GM12878 (cell line): ENCODE measurements around the gene NSDHL.

Experiments
- CHD4 ChIP-seq: fragments of 200-600 bp; sonication (generic); IDR thresholded peaks from 2 replicates; pipeline ENCODE4 v1.6.1; 2016; ENCODE audit warnings: mild to moderate bottlenecking
- EP300 ChIP-seq, 2 experiments: fragments of 150-350 bp in 1 of 2; IDR thresholded peaks; 2 replicates each; pipeline ENCODE4 v1.6.1; 2011 to 2012; ENCODE audit warnings: low read depth in 2 of 2, low read length in 2 of 2, borderline replicate concordance in 1 of 2, improper control_type of control experiment in 1 of 2, inconsistent platforms in 1 of 2; ENCODE audit not compliant: control insufficient read depth in 1 of 2
- MXI1 ChIP-seq: fragments of 150-350 bp; IDR thresholded peaks from 2 replicates; pipeline ENCODE4 v1.6.1; 2011; ENCODE audit warnings: low read depth, mild to moderate bottlenecking, inconsistent platforms, low read length, improper control_type of control experiment
- PML ChIP-seq: IDR thresholded peaks from 2 replicates; pipeline ENCODE4 v1.6.1; 2012; ENCODE audit warnings: low read length, inconsistent platforms
- RAD21 ChIP-seq: IDR thresholded peaks from 2 replicates; pipeline ENCODE4 v1.6.1; 2011; ENCODE audit warnings: mild to moderate bottlenecking, low read depth, low read length, moderate library complexity; ENCODE audit not compliant: insufficient read depth
- SMC3 ChIP-seq: IDR thresholded peaks from 2 replicates; pipeline ENCODE4 v1.6.1; 2011; ENCODE audit warnings: low read length, improper control_type of control experiment, borderline replicate concordance
- SP1 ChIP-seq: IDR thresholded peaks from one replicate; pipeline ENCODE4 v1.6.1; 2011; ENCODE audit warnings: low read depth, low read length
- TAF1 ChIP-seq: IDR thresholded peaks from 2 replicates; pipeline ENCODE4 v1.6.1; 2011; ENCODE audit warnings: mild to moderate bottlenecking, low read depth, low read length, borderline replicate concordance
- TF ChIP-seq, protein P1 (sequence below), 3 experiments: IDR thresholded peaks in 2 of 3; conservative IDR thresholded peaks in 1 of 3; 2 replicates each; pipeline ENCODE4 v1.5.1; 2011; ENCODE audit warnings: low read depth in 3 of 3, low read length in 3 of 3, mild to moderate bottlenecking in 3 of 3, control low read depth in 2 of 3, moderate library complexity in 2 of 3, inconsistent platforms in 1 of 3, mixed read lengths in 1 of 3; ENCODE audit not compliant: control insufficient read depth in 2 of 3, insufficient read depth in 1 of 3; ENCODE audit errors: extremely low read depth in 1 of 3
- TF ChIP-seq, protein P2 (sequence below): fragments of 450-650 bp; conservative IDR thresholded peaks from 2 replicates; pipeline ENCODE4 v1.6.1; 2017; ENCODE audit warnings: mild to moderate bottlenecking, moderate library complexity
- TF ChIP-seq, protein P3 (sequence below): fragments of 450-650 bp; IDR thresholded peaks from 2 replicates; pipeline ENCODE4 v1.6.1; 2017; ENCODE audit warnings: mild to moderate bottlenecking, moderate library complexity
- TF ChIP-seq, protein P4 (sequence below): fragments of 450-650 bp; formaldehyde crosslinking; IDR thresholded peaks from 2 replicates; pipeline ENCODE4 v1.4.0; 2022; ENCODE audit warnings: mild to moderate bottlenecking, moderate library complexity
- TF ChIP-seq, protein P5 (sequence below): IDR thresholded peaks from 2 replicates; pipeline ENCODE4 v1.6.1; 2012; ENCODE audit warnings: low read length, inconsistent platforms

DNA sequence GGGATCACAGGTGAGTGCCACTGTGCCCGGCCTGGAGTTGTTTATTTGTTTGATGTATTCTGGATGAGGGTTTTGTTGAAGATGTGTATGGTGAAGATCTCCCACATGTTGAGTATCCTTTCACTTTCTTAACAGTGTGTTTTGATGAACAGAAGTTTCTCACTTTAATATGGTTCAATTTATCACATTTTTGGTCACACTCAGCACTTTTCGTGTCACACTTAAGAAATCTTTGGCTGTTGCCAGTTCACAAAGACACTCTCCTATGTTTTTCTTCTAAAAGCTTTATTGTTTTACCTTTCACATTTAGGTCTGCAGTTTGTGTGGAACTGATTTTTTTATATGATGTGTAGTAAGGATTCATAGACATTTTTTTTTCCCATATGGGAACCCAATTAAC lies 50.4 kb downstream of the NSDHL start:
- no peak for TF ChIP-seq SP1
- no peak for TF ChIP-seq CHD4
- no peak for TF ChIP-seq PML
- TF ChIP-seq, protein P1, sequence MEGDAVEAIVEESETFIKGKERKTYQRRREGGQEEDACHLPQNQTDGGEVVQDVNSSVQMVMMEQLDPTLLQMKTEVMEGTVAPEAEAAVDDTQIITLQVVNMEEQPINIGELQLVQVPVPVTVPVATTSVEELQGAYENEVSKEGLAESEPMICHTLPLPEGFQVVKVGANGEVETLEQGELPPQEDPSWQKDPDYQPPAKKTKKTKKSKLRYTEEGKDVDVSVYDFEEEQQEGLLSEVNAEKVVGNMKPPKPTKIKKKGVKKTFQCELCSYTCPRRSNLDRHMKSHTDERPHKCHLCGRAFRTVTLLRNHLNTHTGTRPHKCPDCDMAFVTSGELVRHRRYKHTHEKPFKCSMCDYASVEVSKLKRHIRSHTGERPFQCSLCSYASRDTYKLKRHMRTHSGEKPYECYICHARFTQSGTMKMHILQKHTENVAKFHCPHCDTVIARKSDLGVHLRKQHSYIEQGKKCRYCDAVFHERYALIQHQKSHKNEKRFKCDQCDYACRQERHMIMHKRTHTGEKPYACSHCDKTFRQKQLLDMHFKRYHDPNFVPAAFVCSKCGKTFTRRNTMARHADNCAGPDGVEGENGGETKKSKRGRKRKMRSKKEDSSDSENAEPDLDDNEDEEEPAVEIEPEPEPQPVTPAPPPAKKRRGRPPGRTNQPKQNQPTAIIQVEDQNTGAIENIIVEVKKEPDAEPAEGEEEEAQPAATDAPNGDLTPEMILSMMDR (IDR thresholded peaks at IDR 0.05 in 2 of 3, conservative IDR thresholded peaks at IDR 0.05 in 1 of 3; ENCODE audit: control insufficient read depth in 2 of 3, extremely low read depth in 1 of 3, insufficient read depth in 1 of 3, low read depth in 3 of 3, low read length in 3 of 3): no peak
- TF ChIP-seq, protein P2, sequence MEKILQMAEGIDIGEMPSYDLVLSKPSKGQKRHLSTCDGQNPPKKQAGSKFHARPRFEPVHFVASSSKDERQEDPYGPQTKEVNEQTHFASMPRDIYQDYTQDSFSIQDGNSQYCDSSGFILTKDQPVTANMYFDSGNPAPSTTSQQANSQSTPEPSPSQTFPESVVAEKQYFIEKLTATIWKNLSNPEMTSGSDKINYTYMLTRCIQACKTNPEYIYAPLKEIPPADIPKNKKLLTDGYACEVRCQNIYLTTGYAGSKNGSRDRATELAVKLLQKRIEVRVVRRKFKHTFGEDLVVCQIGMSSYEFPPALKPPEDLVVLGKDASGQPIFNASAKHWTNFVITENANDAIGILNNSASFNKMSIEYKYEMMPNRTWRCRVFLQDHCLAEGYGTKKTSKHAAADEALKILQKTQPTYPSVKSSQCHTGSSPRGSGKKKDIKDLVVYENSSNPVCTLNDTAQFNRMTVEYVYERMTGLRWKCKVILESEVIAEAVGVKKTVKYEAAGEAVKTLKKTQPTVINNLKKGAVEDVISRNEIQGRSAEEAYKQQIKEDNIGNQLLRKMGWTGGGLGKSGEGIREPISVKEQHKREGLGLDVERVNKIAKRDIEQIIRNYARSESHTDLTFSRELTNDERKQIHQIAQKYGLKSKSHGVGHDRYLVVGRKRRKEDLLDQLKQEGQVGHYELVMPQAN: no peak
- TF ChIP-seq SMC3: no peak
- no peak for TF ChIP-seq EP300 (IDR thresholded peaks at IDR 0.05; ENCODE audit: borderline replicate concordance in 1 of 2, control insufficient read depth in 1 of 2, low read depth in 2 of 2, low read length in 2 of 2)
- TF ChIP-seq, protein P3, sequence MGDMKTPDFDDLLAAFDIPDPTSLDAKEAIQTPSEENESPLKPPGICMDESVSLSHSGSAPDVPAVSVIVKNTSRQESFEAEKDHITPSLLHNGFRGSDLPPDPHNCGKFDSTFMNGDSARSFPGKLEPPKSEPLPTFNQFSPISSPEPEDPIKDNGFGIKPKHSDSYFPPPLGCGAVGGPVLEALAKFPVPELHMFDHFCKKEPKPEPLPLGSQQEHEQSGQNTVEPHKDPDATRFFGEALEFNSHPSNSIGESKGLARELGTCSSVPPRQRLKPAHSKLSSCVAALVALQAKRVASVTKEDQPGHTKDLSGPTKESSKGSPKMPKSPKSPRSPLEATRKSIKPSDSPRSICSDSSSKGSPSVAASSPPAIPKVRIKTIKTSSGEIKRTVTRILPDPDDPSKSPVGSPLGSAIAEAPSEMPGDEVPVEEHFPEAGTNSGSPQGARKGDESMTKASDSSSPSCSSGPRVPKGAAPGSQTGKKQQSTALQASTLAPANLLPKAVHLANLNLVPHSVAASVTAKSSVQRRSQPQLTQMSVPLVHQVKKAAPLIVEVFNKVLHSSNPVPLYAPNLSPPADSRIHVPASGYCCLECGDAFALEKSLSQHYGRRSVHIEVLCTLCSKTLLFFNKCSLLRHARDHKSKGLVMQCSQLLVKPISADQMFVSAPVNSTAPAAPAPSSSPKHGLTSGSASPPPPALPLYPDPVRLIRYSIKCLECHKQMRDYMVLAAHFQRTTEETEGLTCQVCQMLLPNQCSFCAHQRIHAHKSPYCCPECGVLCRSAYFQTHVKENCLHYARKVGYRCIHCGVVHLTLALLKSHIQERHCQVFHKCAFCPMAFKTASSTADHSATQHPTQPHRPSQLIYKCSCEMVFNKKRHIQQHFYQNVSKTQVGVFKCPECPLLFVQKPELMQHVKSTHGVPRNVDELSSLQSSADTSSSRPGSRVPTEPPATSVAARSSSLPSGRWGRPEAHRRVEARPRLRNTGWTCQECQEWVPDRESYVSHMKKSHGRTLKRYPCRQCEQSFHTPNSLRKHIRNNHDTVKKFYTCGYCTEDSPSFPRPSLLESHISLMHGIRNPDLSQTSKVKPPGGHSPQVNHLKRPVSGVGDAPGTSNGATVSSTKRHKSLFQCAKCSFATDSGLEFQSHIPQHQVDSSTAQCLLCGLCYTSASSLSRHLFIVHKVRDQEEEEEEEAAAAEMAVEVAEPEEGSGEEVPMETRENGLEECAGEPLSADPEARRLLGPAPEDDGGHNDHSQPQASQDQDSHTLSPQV: no peak
- TF ChIP-seq, protein P4, sequence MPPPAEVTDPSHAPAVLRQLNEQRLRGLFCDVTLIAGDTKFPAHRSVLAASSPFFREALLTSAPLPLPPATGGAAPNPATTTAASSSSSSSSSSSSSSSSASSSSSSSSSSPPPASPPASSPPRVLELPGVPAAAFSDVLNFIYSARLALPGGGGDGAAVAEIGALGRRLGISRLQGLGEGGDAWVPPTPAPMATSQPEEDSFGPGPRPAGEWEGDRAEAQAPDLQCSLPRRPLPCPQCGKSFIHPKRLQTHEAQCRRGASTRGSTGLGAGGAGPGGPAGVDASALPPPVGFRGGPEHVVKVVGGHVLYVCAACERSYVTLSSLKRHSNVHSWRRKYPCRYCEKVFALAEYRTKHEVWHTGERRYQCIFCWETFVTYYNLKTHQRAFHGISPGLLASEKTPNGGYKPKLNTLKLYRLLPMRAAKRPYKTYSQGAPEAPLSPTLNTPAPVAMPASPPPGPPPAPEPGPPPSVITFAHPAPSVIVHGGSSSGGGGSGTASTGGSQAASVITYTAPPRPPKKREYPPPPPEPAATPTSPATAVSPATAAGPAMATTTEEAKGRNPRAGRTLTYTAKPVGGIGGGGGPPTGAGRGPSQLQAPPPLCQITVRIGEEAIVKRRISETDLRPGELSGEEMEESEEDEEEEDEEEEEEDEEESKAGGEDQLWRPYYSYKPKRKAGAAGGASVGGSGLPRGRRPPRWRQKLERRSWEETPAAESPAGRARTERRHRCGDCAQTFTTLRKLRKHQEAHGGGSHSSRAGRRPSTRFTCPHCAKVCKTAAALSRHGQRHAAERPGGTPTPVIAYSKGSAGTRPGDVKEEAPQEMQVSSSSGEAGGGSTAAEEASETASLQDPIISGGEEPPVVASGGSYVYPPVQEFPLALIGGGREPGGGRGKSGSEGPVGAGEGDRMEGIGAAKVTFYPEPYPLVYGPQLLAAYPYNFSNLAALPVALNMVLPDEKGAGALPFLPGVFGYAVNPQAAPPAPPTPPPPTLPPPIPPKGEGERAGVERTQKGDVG (CRISPR knock-in tag): no peak
- no peak for TF ChIP-seq TAF1
- no peak for TF ChIP-seq MXI1
- no peak for TF ChIP-seq RAD21
- TF ChIP-seq, protein P5, sequence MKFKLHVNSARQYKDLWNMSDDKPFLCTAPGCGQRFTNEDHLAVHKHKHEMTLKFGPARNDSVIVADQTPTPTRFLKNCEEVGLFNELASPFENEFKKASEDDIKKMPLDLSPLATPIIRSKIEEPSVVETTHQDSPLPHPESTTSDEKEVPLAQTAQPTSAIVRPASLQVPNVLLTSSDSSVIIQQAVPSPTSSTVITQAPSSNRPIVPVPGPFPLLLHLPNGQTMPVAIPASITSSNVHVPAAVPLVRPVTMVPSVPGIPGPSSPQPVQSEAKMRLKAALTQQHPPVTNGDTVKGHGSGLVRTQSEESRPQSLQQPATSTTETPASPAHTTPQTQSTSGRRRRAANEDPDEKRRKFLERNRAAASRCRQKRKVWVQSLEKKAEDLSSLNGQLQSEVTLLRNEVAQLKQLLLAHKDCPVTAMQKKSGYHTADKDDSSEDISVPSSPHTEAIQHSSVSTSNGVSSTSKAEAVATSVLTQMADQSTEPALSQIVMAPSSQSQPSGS: no peak
